ENCODE results near the gene SERGEF. TPM values are rescaled to one million over a fixed set of nuclear protein-coding genes. Genes with fewer than 3 reads are reported as not detected.

The SERGEF gene
- total RNA-seq, 1 donor from 2014 or later, result 27.0 TPM

DNA sequence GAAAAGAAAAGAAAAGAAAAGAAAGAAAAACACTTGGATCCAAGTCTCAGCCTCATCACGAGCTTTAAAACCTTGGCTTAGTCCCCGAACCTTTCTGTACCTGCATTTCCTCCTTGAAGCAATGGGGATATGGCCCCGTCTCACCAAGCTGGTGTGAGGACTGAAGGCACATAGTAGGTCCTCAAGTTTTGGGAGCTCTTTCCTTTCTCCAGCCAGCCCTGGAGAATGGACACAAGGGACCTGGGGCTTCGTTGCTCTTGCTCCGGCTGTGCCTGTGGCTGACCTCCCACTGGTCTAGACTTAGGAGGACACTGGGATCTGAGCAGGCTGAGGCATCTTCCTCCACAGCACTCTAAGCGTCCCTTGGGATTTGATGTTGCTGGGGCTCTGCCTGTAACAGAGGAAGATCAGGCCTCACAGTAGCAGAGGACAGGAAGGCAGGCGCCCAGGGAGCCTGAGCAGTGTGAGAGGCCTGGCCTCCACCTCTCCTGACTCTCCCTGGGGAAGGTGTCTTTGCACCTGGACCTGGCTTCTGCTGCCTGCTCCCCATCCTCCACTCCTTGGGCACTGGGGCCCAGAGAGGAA is 245.5 kb downstream of the SERGEF start:
- DNase-seq (ENCODE audit: low read depth), result no peak
- TF ChIP-seq, protein P1, sequence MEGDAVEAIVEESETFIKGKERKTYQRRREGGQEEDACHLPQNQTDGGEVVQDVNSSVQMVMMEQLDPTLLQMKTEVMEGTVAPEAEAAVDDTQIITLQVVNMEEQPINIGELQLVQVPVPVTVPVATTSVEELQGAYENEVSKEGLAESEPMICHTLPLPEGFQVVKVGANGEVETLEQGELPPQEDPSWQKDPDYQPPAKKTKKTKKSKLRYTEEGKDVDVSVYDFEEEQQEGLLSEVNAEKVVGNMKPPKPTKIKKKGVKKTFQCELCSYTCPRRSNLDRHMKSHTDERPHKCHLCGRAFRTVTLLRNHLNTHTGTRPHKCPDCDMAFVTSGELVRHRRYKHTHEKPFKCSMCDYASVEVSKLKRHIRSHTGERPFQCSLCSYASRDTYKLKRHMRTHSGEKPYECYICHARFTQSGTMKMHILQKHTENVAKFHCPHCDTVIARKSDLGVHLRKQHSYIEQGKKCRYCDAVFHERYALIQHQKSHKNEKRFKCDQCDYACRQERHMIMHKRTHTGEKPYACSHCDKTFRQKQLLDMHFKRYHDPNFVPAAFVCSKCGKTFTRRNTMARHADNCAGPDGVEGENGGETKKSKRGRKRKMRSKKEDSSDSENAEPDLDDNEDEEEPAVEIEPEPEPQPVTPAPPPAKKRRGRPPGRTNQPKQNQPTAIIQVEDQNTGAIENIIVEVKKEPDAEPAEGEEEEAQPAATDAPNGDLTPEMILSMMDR (IDR thresholded peaks at IDR 0.05; ENCODE audit: insufficient read depth, low read length, poor library complexity, severe bottlenecking), result no peak

GRCh38 chr11:17766590-17766989 is 246.3 kb downstream of the SERGEF start:
- no peak for DNase-seq (ENCODE audit: low read depth)
- Histone ChIP-seq H3K36me3 (ENCODE audit: control insufficient read depth, insufficient read depth, low read length) (no peaks in the 10 kb centered on the region), H3K27me3 (ENCODE audit: control insufficient read depth, insufficient read depth, low read length) (peaks cover 3% of the 10 kb centered on the region), H3K4me3 (ENCODE audit: low read depth, low read length) (no peak overlapping the region)
- TF ChIP-seq, protein P1 (IDR thresholded peaks at IDR 0.05; ENCODE audit: insufficient read depth, low read length, poor library complexity, severe bottlenecking), result no peak

More for the DNA sequence above, 245.5 kb downstream of the SERGEF start:
- Histone ChIP-seq H3K27me3 (ENCODE audit: control insufficient read depth, insufficient read depth, low read length) (peaks cover 3% of the 10 kb centered on the region), H3K4me3 (ENCODE audit: low read depth, low read length) (no peak overlapping the region), H3K36me3 (ENCODE audit: control insufficient read depth, insufficient read depth, low read length) (no peaks in the 10 kb centered on the region)

DNA sequence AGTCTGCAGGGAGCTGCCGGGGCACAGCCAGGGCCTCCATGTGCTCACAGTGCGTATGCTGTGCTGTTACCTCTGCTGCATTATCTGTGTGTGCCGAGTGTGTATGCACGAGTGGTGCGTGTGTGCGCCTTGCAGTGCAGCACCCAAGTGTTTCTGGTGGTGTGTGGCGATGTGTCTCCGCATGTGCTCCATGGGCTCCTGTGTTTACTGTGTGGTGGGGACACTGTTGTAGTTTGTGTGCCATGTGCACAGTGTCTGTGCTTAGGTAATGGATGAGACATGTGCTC is 246.8 kb downstream of the SERGEF start:
- no peak for DNase-seq (ENCODE audit: low read depth)
- Histone ChIP-seq H3K36me3 (ENCODE audit: control insufficient read depth, insufficient read depth, low read length) (no peaks in the 10 kb centered on the region), H3K27me3 (ENCODE audit: control insufficient read depth, insufficient read depth, low read length) (peaks cover 3% of the 10 kb centered on the region), H3K4me3 (ENCODE audit: low read depth, low read length) (no peak overlapping the region)
- TF ChIP-seq, protein P1 (IDR thresholded peaks at IDR 0.05; ENCODE audit: insufficient read depth, low read length, poor library complexity, severe bottlenecking), result no peak

DNA sequence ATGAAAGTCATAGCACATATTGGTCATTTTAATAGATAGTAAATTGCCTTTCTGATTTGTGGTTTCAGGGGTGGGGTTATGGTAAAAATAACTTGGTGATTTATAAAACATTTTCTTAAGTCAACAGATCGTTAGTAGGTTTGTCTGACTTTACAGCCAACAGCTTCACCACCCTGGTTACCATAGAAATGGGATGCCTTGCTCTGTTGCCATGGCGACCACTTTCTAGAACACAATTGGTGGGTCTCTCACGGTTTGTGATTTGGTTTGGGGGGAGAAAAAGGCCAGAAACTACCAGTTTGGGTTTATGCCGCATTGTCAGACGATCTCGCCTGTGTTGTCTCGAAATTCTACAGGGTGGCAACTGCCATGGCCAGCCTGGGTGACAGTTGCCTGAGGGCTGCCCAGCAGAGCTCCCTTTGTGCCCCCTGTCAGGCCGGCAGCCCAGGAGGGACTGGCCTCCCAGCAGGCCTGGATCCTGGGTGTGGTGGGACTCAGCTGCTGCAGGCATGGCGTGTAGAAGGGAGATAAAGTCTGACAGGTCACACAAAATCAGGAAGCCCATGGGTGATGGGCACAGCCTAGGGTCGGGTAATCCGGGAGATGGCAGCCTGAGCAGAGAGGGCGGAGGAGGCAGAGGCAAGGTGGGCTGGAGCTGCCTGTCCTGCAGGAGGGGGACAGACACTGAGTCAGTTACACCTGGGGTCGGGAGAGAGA is 247.3 kb downstream of the SERGEF start:
- Histone ChIP-seq H3K4me3 (ENCODE audit: low read depth, low read length) (no peak overlapping the region), H3K27me3 (ENCODE audit: control insufficient read depth, insufficient read depth, low read length) (peaks cover 3% of the 10 kb centered on the region), H3K36me3 (ENCODE audit: control insufficient read depth, insufficient read depth, low read length) (no peaks in the 10 kb centered on the region)
- DNase-seq (ENCODE audit: low read depth), result no peak
- TF ChIP-seq, protein P1 (IDR thresholded peaks at IDR 0.05; ENCODE audit: insufficient read depth, low read length, poor library complexity, severe bottlenecking), result no peak

DNA sequence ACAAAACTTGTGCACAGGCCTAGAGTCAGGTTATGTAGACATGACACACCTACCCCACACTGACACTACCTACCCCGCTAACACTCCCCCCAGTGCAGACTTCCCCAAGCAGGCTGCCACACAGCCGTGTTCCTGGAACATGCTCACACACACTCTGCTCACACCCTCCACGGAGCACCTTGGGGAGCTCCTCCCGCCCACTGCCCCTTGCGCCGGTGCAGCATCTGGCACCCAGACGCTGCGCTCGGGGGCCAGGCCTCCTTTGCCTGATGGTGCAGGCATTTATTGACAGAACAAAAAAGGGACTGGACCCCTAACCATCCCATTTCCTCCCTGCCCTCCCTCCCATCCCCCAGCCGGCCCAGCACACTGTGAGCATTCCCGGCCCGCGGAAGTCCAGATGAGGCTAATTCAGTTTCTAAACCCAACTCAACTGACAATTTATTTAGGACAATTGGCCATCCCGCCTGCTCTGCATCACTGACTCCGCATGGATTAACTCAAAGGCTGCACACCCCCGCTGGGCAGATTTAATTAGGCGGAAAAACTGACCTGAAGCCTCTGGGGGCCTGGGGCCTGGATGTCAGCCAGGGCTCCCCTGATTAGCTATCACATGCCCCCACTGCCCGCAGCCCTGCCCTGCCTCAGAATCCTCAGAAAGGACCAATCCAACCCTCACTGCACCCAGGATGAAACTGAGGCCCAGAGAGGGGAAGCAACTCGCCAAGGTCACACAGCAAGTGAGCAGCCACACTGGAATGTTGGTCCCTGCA is 248.2 kb downstream of the SERGEF start:
- Histone ChIP-seq H3K27me3 (ENCODE audit: control insufficient read depth, insufficient read depth, low read length) (peaks cover 3% of the 10 kb centered on the region), H3K36me3 (ENCODE audit: control insufficient read depth, insufficient read depth, low read length) (no peaks in the 10 kb centered on the region), H3K4me3 (ENCODE audit: low read depth, low read length) (no peak overlapping the region)
- no peak for DNase-seq (ENCODE audit: low read depth)
- TF ChIP-seq, protein P1 (IDR thresholded peaks at IDR 0.05; ENCODE audit: insufficient read depth, low read length, poor library complexity, severe bottlenecking), result no peak
